Left lung (tissue), 10 donors: Measurements from ENCODE around the gene LRPAP1. TPM values are rescaled to one million over a fixed set of nuclear protein-coding genes. Genes with fewer than 3 reads are reported as not detected.
A peak's percentile ranks its signal among the peaks of the same experiment; 100 is the strongest.

Experiments used
- ATAC-seq: fragments of 200-7000 bp; cut with Tn5 transposase; one replicate; pipeline ENCODE4 v1.9.1; 2020; ENCODE audit warnings: moderate library complexity
- DNase-seq, 4 donors: peaks; one replicate each; pipeline ENCODE4 v3.0.0-alpha.2; 2013 to 2020
- H3K27ac ChIP-seq, 2 donors: fragments of 200-600 bp; sonication (generic) in 1 of 2; one replicate each; pipeline versions ENCODE4 v1.5.0 to v1.8.0; 2020 to 2021
- H3K27me3 ChIP-seq, 2 donors: fragments of 200-600 bp; sonication (generic) in 1 of 2; one replicate each; pipeline versions ENCODE4 v1.5.0 to v1.8.0; 2020 to 2021
- H3K36me3 ChIP-seq, 2 donors: fragments of 200-600 bp; sonication (generic) in 1 of 2; one replicate each; pipeline versions ENCODE4 v1.5.0 to v1.8.0; 2020 to 2021
- H3K4me1 ChIP-seq, 2 donors: fragments of 200-600 bp; one replicate each; pipeline ENCODE4 v1.8.0; 2021
- H3K4me3 ChIP-seq, 2 donors: fragments of 200-600 bp; sonication (generic) in 1 of 2; one replicate each; pipeline versions ENCODE4 v1.5.0 to v1.8.0; 2020 to 2021; ENCODE audit warnings: mild to moderate bottlenecking in 1 of 2
- H3K9me3 ChIP-seq, 2 donors: fragments of 200-600 bp; sonication (generic) in 1 of 2; one replicate each; pipeline versions ENCODE4 v1.5.0 to v1.8.0; 2020 to 2021
- CTCF ChIP-seq, 2 donors: fragments of 200-600 bp; sonication (generic) in 1 of 2; IDR thresholded peaks; one replicate each; pipeline versions ENCODE4 v1.5.0 to v1.8.0; 2021; ENCODE audit warnings: antibody characterized with exemption in 2 of 2
- intact Hi-C, 2 donors: fragments of 100-400 bp; cut with DNase I; formaldehyde crosslinking; loops; one replicate each; pipeline versions ENCODE4 v1.11.2 to v1.14.2; 2022
- polyA plus RNA-seq, 6 donors: library from polyadenylated mRNA; unstranded; fragments of 120-200 nt; gene quantifications; one replicate each; pipeline ENCODE4 v1.2.1, GENCODE V29; 2013; ENCODE audit not compliant: insufficient read length in 6 of 6
- total RNA-seq, 2 donors: library from RNA; stranded (reverse); fragmentation: NEBNext Ultra II Directional; extraction: Animal tissue kit (Norgen Biotek cat#: 25700); gene quantifications; one replicate each; pipeline ENCODE4 v1.2.1, GENCODE V29; 2021
- donor health status: DM: no; HTN: yes; CAD: no.
- donor health status: DM: no; HTN: no; CAD: no.

Gene LRPAP1
- total and polyA plus RNA-seq, 8 donors, result 95.9 to 218 (median 112) TPM

- DNase-seq, result peak in 2 of 4 donors; percentile 17 to 70
- intact Hi-C loops, result no loop called here
- no peak overlapping the region for H3K4me3 ChIP-seq
- H3K9me3 ChIP-seq, result no peaks in the 10 kb centered on the region
- peaks cover 0 to 5% of the 10 kb centered on the region in 2 donors for H3K4me1 ChIP-seq
- ATAC-seq, result no peak
- no peak overlapping the region for H3K27ac ChIP-seq
- H3K36me3 ChIP-seq, result peaks cover 0 to 100% of the 10 kb centered on the region in 2 donors
- TF ChIP-seq CTCF (IDR thresholded peaks at IDR 0.05), result no peak
- no peaks in the 10 kb centered on the region for H3K27me3 ChIP-seq
Measured at GRCh38 chr4:3522651-3523050, 9.6 kb downstream of the LRPAP1 start.

GRCh38 chr4:3522326-3522640, 9.9 kb downstream of the LRPAP1 start:
- Histone ChIP-seq H3K36me3 (peaks cover 0 to 100% of the 10 kb centered on the region in 2 donors), H3K27ac (no peak overlapping the region), H3K27me3 (no peaks in the 10 kb centered on the region), H3K9me3 (no peaks in the 10 kb centered on the region), H3K4me3 (no peak overlapping the region), H3K4me1 (peaks cover 0 to 1% of the 10 kb centered on the region in 2 donors)
- no peak for DNase-seq
- intact Hi-C loops, result no loop called here
- no peak for ATAC-seq
- TF ChIP-seq CTCF (IDR thresholded peaks at IDR 0.05), result no peak

- H3K27ac ChIP-seq, result no peak overlapping the region
- H3K27me3 ChIP-seq, result no peaks in the 10 kb centered on the region
- no peak for ATAC-seq
- no peaks in the 10 kb centered on the region for H3K9me3 ChIP-seq
- no peak overlapping the region for H3K4me3 ChIP-seq
- DNase-seq, result peak in 2 of 4 donors; percentile 19 to 59
- intact Hi-C loops, result no loop called here
- TF ChIP-seq CTCF (IDR thresholded peaks at IDR 0.05), result no peak
- H3K36me3 ChIP-seq, result peaks cover 0 to 100% of the 10 kb centered on the region in 2 donors
- H3K4me1 ChIP-seq, result no peaks in the 10 kb centered on the region
Measured at GRCh38 chr4:3521621-3522325, 10.4 kb downstream of the LRPAP1 start.

- Histone ChIP-seq H3K4me3 (no peak overlapping the region), H3K27me3 (no peaks in the 10 kb centered on the region), H3K9me3 (no peaks in the 10 kb centered on the region), H3K27ac (no peak overlapping the region), H3K36me3 (peaks cover 0 to 100% of the 10 kb centered on the region in 2 donors), H3K4me1 (no peaks in the 10 kb centered on the region)
- peak in 2 of 4 donors; percentile 28 to 72 for DNase-seq
- TF ChIP-seq CTCF (IDR thresholded peaks at IDR 0.05), result no peak
- ATAC-seq, result no peak
- intact Hi-C loops, result no loop called here
Measured at GRCh38 chr4:3520796-3521600, 11.2 kb downstream of the LRPAP1 start.

- Histone ChIP-seq H3K4me1 (no peaks in the 10 kb centered on the region), H3K27ac (no peak overlapping the region), H3K36me3 (peaks cover 0 to 100% of the 10 kb centered on the region in 2 donors)
Measured at GRCh38 chr4:3520276-3520675, 11.9 kb downstream of the LRPAP1 start.

More at GRCh38 chr4:3520276-3520675, 11.9 kb downstream of the LRPAP1 start:
- TF ChIP-seq CTCF (IDR thresholded peaks at IDR 0.05), result no peak
- H3K27me3 ChIP-seq, result no peaks in the 10 kb centered on the region
- no peak overlapping the region for H3K4me3 ChIP-seq
- no peaks in the 10 kb centered on the region for H3K9me3 ChIP-seq
- intact Hi-C loops, result no loop called here
- ATAC-seq (no peak), DNase-seq (peak in 2 of 4 donors; percentile 24 to 37)
